ENCODE data around the gene OR5AU1.

OR5AU1 gene

DNA sequence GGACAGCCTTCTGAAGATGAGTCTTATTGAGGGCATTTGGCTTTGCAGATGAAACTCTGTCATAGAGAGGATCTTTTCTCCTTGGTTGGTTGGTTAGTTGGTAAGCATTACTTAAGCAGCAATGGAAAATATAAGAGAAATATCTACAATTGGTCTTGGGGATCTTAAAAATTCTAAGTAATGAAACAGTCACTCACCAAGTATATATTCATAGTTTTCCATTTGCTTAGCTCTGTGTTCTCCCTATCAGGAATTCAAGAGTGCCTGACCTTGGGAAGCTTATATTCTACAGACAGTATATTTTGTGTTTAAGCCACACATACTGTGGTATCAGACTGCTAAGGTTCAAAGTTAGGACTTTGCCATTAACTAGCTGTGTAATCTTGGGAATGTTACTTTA lies at the start of gene OR5AU1:
Gene OR5AU1, minus strand, starts transcription at position 101 of the 400 bp plus-strand sequence. CDS start 191 bp downstream, outside the sequence.
- DNase-seq: no peak

DNA sequence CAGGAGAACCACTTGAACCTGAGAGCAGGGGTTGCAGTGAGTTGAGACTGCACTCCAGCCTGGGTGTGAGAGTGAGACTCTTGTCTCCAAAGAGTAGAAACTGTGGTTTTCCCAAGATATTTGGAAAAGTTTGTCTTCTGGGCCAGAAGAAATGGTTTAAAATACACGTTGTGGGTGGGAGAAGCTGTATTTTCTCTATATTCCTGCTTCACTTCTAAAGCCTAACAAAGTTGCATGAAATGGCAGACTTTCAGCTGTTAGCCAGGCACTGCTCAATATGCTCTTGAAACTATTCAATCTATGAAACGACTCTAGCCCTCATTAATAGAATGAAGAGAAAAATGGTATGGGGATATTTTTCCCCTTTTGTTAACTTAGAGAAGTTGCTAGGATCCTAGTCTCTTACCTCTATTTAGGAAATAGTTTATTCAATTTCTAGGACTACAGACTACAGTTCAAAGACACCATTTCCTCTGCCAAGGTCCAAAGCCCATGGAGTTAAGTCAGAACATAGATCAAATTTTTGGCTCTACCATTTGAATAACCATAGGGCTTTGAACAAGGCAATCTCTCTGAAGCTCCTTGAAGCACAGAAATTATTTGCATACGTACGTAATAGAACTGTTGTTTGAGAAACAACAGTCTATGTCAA lies 49.3 kb upstream of the OR5AU1 start:
- no peak for DNase-seq

DNA sequence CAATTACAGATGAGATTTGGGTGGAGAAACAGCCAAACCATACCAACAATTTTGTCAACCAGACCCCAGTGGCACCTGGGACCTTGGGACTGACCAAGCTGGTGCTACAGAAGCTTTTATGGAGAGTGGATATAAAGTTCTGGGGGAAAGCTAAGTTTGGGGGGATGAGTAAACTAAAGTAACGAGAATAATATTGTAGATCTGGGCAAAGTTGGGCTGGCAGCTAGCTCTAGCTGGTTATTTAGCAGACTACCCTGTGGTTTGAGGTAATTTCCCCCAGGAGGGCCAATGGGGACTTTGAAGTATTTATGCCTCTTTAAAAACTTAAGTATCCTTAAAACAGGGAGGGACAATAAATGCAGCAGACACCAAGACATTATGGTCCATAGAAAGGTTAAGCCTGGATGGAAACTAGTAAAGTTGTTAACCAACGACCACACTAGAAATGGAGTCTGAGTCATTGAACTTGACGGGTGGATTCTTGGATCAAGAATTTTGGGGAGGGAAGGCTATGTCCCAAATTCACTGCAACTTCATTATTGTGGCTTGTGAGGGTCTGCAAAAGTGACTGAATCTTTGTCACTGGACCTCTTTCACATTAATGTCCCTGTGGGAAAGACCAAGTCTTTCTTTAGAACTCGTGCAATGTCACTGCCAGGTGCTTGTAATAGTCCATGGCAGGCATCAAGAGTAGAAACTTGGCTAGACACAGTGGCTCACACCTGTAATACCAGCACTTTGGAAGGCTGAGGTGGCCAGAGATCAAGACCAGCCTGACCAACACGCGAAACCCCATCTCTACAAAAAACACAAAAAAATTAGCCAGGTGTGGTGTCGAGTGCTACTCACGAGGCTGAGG lies 48.5 kb upstream of the OR5AU1 start:
- no peak for DNase-seq

DNA sequence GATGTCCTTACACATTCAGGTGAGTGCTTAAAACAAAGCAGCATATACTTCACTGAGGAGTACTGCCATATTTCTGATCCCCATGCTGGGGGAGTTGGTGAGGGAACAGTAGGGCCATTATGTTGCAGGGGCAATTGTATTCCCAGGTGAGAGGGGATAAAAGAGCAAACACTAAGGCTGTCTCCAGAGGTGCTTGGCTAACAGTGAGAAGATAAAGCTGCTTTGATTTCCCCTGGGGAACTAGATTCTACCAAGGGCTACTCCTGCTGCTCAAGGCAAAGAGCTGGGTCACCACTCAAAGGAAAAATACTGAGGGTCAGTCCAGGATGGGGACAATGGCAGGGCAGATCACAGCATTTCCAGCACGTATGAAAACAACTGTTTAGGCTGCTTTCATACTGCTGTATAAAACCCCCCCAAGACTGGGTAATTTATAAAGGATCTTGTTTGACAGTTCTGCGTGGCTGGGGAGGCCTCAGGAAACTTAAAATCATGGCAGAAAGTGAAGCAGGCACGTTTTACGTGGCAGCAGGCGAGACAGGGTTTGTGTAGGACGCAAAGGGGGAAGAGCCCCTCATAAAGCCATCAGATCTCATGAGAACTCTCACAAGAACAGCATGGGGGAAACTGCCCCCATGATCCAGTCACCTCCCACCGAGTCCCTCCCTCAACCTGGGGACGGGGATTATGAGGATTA lies 47.8 kb upstream of the OR5AU1 start:
- no peak for DNase-seq

DNA sequence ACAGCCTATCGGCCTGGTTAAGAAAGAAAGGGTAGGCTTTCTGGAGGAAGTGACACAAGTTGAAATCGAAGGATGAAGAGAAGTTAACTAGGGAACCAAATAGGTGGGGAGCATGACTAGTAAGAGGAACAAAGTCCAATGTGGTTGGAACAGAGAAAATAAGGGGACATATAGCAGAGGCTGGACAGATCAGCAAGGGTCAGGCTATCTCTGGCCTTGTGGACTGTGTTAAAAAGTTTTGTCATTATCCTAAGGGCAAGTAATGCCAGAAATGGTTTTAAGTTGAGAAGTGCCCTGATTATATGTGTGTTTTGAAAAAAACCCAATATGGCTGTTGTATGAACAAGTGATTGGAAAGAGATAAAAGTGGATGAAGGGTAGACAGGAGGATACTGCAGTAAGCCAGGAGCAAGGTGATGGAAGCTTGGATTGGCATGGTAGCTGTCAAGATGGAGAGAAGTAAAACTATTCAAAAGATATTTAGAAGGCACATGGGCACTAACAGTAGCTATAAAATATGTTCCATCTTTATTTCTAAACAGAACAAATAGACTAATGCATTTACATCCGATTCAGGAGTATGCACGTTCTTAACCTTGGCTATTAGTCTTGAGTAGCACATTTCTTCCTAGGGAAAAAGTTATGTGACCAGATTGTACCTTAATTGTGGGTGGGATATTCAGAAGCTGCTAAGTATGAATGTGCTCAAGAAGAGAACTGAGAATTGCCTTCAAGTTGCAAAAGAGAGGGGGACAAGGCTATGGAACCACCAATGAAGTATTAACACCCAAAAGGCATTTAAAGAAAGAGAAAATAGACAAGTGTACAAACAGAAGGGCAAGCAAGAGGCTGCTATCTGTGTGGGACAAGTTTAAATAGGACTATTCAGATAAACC lies 46.8 kb upstream of the OR5AU1 start:
- no peak for DNase-seq

DNA sequence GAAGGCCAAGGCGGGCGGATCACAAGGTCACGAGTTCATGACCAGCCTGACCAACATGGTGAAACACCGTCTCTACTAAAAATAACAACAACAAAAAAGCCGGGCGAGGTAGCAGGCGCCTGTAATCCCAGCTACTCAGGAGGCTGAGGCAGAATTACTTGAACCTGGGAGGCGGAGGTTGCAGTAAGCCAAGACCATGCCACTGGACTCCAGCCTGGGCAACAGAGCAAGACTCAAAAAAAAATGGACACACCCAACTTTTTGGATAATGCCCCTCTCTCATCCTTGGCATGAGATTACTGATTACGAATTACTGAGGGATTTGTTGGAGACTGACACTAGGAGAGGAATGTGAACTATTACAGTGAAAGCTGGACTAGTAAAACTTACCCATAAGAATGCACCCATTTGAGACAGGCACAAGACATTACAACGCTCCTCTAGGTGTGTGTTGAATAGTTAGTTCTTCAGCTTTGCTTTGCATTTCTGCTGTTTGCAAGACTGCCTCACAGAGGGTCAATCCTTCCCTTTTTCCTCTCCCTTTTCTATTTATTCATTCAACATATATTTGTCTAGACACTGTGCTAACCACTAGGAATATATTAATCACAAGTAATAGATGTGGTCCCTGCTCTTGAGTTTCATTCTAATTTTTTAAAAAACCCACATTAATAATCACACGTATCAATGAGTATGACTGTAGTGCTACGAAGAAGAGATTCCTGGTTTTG lies 46.0 kb upstream of the OR5AU1 start:
- DNase-seq: no peak

DNA sequence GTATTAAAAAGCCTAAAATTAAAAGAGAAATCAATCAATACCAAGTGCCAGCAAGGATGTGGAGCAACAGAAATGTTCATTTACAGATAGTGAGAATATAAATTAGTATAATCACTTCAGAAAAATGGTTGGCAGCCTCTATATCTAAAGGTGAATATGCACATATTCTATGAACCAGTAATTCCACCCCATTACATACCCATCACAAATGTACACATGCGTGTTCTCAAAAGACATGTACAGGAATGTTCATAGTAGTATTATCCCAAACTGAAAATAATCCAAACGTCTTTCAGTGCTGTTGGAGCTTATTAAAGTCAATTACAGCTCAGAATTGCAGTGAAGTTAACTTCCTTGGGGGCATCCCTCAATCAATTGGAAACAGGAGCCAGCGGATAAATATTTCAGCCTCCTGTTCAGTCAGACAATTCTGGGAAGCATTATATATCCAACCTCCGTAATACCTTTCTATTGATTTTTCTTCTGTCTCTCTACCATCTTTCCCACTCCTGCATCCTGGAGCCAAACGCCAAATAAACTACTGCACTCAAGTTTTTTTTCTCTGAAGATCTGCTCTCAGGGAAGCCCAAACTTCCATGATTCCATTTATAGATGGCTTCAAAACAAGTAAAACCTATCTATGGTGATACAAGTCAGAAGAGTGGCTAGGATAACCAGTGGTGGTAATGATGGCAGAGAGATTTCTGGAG lies 45.0 kb upstream of the OR5AU1 start:
- no peak for DNase-seq

DNA sequence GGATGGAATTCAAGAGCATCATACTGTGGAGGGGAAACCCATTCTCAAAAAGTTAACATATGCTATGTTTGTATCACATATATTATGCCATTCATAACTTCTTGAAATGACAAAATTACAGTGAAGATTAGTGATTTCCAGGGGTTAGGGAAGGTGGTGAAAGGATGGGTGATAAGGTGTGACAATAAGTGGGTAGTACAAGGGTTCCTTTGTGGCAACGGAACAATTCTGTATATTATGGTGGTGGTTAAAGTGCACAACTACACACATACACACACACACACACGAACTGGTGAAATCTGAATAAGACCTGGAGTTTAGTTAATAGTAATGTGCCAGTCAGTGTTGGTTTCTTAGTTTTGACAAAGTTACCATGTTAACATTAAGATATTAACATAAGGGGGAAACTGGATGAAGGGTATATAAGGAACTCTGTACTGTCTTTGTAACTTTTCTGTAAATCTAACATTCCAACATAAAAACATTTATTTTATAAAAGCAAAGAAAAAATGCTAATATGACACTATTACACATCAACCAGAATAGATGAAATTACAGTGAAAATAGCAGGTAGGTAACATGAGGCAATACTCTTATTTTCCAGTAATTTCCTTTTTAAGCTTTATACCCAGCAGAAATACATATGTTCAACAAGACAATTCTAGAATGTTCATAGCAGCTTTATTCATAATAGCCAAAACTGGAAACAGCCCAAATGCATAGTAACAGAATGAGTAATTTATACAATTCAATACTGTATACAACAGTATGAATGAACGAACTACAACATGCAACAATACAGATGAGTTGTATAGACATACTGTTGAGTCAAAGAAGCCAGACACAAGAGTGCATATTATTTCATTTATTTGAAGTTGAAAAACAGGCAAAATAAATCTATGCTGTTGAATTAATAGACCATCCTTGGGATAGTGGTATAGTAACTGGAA lies 44.0 kb upstream of the OR5AU1 start:
- DNase-seq: no peak

DNA sequence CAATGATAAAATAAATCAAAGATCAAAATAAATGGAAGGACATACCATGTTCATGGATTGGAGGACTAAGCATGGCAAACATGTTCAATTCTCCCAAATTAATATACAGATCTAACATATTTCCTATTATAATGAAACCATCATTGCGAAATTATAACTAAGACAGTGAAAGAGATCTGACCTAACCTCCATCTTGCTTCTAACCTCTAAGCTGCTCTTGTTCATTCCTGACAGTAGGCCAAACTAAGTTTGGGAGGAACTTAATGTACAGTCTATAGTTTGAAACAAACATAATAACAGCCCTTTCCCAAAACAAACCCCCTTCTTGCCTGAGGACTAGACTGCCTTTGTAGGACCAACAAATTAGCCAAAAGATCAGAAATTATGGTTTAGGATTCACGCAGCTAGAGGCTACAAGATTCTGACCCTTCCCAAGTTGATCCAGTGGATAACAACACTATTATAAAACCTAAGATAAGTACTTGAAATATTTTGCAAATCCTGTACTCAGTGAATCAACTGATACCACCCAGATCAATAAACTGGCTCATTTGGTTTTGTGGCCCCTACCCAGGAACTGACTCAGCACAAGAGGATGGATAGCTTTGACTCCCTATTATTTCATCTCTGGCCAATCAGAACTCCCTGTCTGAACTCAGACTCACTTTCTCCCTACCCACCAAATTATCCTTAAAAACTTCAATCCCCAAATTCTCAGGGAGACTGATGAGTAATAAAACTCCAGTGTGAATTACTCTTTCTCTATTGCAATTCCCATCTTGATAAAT lies 41.7 kb upstream of the OR5AU1 start:
- DNase-seq: no peak

DNA sequence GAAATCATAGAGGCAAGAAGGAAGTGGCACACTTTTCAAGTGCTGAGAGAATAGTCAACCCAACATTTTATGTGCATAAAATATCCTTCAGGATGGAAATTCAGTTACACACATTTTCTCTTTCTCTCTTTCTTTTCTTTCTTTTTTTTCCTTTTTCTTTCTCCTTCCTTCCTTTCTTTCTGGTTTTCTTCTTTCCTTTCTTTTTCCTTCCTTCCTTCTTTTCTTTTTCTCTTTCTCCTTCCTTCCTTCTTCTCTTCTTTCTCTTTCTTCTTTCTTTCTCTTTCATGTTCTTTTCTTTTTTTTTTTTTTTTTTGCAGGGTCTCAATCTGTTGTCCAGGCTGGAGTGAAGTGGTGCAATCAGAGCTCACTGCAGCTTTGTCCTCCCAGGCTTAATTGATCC lies 38.7 kb upstream of the OR5AU1 start:
- DNase-seq: no peak

DNA sequence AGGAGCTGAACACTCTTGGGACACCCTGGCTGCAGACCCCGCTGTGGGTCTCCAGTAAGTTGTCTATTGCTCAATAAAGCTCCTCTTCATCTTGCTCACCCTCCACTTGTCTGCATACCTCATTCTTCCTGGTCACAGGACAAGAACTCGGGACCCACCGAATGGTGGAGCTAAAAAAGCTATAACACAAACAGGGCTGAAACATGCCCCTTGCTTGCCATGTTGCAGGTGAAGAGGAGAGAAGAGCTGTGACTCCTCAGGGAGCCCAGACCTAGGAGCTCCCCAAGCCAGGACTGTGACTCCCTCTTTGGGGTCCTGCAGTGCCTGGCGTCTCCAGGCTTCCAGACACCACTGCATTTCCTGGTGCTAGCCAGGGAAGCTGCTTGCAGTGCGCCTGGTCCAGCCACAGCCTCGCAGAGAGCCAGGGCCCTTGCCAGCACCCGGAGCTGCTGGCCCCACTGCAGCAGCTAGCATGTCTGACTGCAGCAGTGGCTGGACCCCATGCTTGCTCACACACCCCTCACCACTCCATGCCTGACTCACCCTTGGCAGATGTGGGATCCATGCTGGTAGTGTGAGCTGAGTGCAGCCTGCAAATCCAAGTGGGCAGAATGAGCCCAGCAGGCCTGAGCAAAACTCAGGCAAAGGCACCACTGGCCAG lies 37.1 kb upstream of the OR5AU1 start:
- DNase-seq: no peak

DNA sequence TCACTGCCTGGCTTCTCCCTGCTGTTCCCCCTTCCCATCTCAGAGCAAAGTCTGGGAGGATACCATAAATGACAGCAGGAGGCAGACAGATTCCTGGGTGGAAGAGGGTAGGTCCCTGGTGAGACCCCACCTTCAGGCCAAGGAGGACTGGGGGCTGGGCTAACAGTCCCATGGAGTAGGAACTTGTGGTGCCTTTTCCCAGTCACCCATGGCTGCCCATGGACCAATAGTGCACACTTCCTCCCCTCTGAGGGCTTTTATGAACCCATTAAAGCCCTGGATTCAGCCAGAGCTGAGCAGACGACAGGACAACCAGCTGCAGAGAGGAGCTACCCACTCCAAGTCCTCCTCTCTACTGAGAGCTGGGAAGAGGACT lies 36.6 kb upstream of the OR5AU1 start:
- no peak for DNase-seq

DNA sequence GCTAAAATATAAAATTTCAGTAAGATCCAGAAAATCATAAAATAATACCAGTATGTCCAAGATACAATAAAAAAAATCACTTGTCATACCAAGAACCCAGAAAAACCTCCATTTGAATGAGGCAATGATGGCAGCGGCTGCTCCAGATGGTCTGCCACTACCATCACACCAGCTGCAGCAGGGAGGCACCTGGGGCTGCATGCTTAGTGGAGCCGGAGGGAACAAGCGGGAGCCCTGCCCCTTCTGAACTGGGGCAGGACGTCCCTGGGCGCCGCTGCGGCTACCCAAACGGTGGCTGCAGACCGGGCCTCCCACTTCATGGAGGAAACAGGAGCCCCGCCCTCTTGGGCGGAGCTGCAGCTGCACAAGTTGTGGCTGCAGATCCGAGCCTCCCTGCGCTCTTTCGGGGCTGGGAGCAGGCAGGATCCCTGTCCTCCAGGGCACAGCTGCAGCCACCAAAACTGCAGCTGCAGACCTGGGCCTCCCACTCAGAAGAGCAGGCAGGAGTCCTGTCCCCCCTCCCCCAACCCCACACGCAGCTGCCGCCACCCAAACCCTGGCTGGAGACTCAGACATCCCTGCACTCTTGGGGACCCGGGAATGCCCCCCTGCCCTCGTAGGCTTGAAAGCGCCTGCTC lies 36.1 kb upstream of the OR5AU1 start:
- DNase-seq: peak; percentile 86

DNA sequence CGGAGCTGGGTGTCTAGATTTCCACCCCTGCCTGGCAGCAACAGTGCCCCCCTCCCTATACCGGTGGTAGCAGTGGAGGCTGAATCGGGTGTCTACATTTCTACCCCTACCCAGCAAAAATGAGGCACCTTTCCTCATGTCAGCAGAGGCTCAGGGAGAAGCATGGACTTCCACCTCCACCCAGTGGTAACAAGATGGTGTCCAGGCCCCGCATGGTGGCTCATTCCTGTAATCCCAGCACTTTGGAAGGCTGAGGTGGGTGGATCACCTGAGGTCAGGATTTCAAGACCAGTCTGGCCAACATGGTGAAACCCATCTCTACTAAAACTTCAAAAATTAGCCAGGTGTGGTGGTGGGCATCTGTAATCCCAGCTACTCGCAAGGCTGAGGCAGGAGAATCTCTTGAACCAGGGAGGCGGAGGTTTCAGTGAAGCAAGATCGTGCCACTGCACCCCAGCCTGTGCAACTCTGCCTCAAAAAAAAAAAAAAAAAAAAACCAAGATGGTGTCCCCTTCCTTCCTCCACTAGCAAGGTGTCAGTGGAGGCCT lies 35.5 kb upstream of the OR5AU1 start:
- DNase-seq: no peak

DNA sequence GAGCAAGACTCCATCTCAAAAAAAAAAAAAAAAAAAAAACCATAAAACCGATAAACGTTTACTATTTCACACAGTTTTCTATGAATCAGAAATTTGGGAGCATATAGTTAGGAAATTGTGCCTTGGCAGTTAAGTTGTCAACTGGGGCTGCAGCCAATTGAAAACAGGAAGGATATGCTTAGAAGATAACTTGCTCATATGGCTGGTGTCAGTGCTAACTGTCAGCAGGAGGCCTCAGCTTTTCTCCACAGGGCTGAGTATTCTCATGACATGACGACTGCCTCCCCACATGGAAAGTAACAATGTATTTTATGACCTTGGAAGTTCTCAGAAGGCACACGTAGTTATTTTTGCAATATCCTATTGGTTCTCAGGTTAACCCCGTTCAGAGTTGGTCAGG lies 29.6 kb upstream of the OR5AU1 start:
- DNase-seq: no peak

DNA sequence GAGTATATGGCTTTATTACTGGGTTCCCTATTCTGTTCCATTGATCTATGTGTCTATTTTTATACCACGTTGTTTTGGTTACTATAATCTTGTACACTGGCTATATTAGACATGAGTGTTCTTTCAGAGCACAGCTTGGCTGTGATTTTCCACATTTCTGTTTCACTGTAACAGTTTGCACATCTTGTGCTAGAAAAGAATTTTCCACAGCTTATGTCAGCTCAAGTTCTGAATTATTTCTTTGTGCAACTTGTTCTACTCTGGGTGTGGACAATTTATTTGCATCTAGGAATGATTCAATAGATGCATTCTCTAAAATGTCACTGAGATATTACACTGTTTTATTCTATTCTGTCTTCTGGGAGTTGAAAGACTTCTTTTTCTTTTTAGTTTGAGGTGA lies 28.4 kb upstream of the OR5AU1 start:
- no peak for DNase-seq

DNA sequence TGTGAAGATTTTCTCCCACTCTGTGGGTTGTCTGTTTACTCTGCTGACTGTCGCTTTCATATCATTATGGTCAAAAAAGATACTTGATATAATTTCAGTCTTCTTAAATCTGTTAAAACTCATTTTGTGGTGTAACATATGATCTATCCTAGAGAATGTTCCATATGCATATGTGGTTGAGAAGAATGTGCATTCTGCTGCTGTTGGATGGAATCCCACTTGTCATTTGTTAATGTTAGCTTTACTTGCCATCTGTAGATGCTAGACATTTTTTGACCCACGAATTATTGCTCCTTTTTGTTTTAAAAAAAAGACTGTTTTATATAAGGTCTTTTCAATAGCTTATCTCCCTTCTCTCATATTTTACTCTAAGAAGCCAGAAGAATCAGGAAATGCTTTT lies 26.3 kb upstream of the OR5AU1 start:
- no peak for DNase-seq

DNA sequence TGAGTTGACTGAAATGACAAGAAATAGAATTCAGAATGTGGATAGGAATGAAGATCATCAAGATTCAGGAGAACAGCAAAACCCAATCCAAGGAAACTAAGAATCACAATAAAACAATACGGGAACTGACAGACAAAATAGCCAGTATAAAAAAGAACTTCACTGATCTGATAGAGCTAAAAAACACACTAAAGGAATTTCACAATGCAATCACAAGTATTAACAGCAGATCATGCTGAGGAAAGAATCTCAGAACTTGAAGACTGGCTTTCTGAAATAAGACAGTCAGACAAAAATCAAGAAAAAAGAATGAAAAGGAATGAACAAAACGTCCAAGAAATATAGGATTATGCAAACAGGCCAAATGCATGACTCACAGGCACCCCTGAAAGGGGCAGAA lies 15.3 kb upstream of the OR5AU1 start:
- DNase-seq: no peak

Data from DMS 273 treated with DMSO at 0.1 percent for 48 hours (cell line).